AG04449 (cell line): ENCODE measurements around the gene NAXE.
"Not testable (repeated sequence)": the region's sequence is repeated elsewhere in the genome, so short reads cannot be mapped to it uniquely, and the experiment has no call there.

Source experiments
- CTCF ChIA-PET: fragments of 350-600 bp; formaldehyde crosslinking; extraction: SDS; loops from one replicate; lab custom pipeline; 2021; ENCODE audit warnings: antibody characterized with exemption; lab: Yijun Ruan, JAX
- POLR2A ChIA-PET: fragments of 400-600, 350-600 bp; formaldehyde crosslinking; extraction: SDS; loops from one replicate; lab custom pipeline; 2020; ENCODE audit warnings: antibody characterized with exemption, inconsistent platforms; lab: Yijun Ruan, JAX
- DNase-seq: peaks from one replicate; pipeline ENCODE4 v3.0.0-alpha.2; 2010; ENCODE audit warnings: low read depth, low spot score
- H3K4me3 ChIP-seq: 2 replicates; pipeline ENCODE4 v1.5.1; 2011; ENCODE audit warnings: low read depth, mild to moderate bottlenecking, control low read depth, low read length
- CTCF ChIP-seq: IDR thresholded peaks from one replicate; pipeline ENCODE4 v1.5.1; 2011; ENCODE audit warnings: mild to moderate bottlenecking, moderate library complexity, low read length, control low read depth, inconsistent platforms; ENCODE audit not compliant: insufficient read depth; ENCODE audit errors: missing control alignments

Gene NAXE

GRCh38 chr1:156608036-156608674 is 16.6 kb downstream of the NAXE start:
- ChIA-PET POLR2A (interaction anchor here (0.6 kb wide), 1 partner anchor 223 kb away, joined by 3 read pairs; no protein-coding TSS in a partner anchor), CTCF (interaction anchor here (0.6 to 5.7 kb wide), 36 partner anchors 8 to 230 kb away, joined by 3 to 88 read pairs (median 6); partner anchors contain the start of genes HAPLN2, NAXE and TTC24)
- peak; percentile 82 for TF ChIP-seq CTCF
- H3K4me3 ChIP-seq = no peak overlapping the region
- no peak for DNase-seq

GRCh38 chr1:156608981-156609380 is 17.4 kb downstream of the NAXE start:
- ChIA-PET POLR2A (interaction anchor here (0.6 kb wide), 1 partner anchor 223 kb away, joined by 3 read pairs; no protein-coding TSS in a partner anchor), CTCF (interaction anchor here (0.6 to 5.7 kb wide), 33 partner anchors 9 to 231 kb away, joined by 3 to 88 read pairs (median 6); partner anchors contain the start of genes HAPLN2, NAXE and TTC24)
- peak; percentile 60 for TF ChIP-seq CTCF
- no peak overlapping the region for H3K4me3 ChIP-seq
- DNase-seq = no peak

DNA sequence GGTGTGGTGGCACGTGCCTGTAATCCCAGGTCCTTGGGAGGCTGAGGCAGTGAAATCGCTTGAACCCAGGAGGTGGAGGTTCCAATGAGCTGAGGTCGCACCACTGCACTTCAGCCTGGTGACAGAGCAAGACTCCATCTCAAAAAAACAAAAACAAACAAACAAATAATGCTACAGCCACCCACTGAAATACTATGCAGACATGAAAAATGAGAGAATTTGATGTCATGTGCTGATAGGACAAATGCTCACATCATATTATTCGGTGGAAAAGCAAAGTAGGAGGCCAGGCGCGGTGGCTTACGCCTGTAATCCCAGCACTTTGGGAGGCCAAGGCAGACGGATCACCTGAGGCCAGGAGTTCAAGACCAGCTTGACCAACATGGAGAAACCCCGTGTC is 18.5 kb downstream of the NAXE start:
- CTCF ChIA-PET = interaction anchor here (2.4 to 5.7 kb wide), 6 partner anchors 12 to 225 kb away, joined by 17 to 88 read pairs (median 30); partner anchors contain the start of genes HAPLN2 and TTC24
- H3K4me3 ChIP-seq, POLR2A ChIA-PET: not testable (repeated sequence)

GRCh38 chr1:156612666-156613065 is 21.1 kb downstream of the NAXE start:
- CTCF ChIA-PET = interaction anchor here (0.6 to 5.7 kb wide), 24 partner anchors 9 to 254 kb away, joined by 3 to 88 read pairs (median 4); partner anchors contain the start of genes GPATCH4 and HAPLN2
- POLR2A ChIA-PET = no interaction called here
- H3K4me3 ChIP-seq = no peak overlapping the region
- no peak for DNase-seq
- TF ChIP-seq CTCF = no peak

More for the DNA sequence above, 18.5 kb downstream of the NAXE start:
- DNase-seq = not testable (repeated sequence)

GRCh38 chr1:156615946-156616345 is 24.4 kb downstream of the NAXE start:
- no peak for TF ChIP-seq CTCF
- POLR2A ChIA-PET = interaction anchor here (0.6 kb wide), 1 partner anchor 1389 kb away, joined by 3 read pairs; no protein-coding TSS in a partner anchor
- no peak overlapping the region for H3K4me3 ChIP-seq
- DNase-seq = no peak
- CTCF ChIA-PET = interaction anchor here (1.1 to 13.0 kb wide), 4 partner anchors 10 to 230 kb away, joined by 3 to 409 read pairs (median 26); no protein-coding TSS in a partner anchor

- H3K4me3 ChIP-seq = no peak overlapping the region
- TF ChIP-seq CTCF = no peak
- POLR2A ChIA-PET = no interaction called here
- CTCF ChIA-PET = interaction anchor here (1.1 to 13.0 kb wide), 6 partner anchors 8 to 230 kb away, joined by 3 to 409 read pairs (median 19); partner anchors contain the start of gene NES
- DNase-seq = no peak
Measured at GRCh38 chr1:156616463-156616862, 24.9 kb downstream of the NAXE start.
